NB4 (cell line): ENCODE results near the gene DEPDC4.
"Not testable (repeated sequence)": the region's sequence is repeated elsewhere in the genome, so short reads cannot be mapped to it uniquely, and the experiment has no call there.

Experiments used
- DNase-seq: peaks from one replicate; pipeline ENCODE4 v3.0.0; 2010; ENCODE audit warnings: low read depth
- H3K4me3 ChIP-seq: one replicate; pipeline ENCODE4 v1.5.1; 2011; ENCODE audit warnings: mild to moderate bottlenecking, low read depth, low read length, moderate library complexity
- MYC ChIP-seq: IDR thresholded peaks from 2 replicates; pipeline ENCODE4 v1.6.1; 2011; ENCODE audit warnings: low read depth, low read length
- POLR2A ChIP-seq: IDR thresholded peaks from 2 replicates; pipeline ENCODE4 v1.6.1; 2011; ENCODE audit warnings: mild to moderate bottlenecking; ENCODE audit not compliant: insufficient read length; ENCODE audit errors: extremely low read depth
- TF ChIP-seq, protein P1 (sequence below): IDR thresholded peaks from one replicate; pipeline ENCODE4 v1.5.1; 2012; ENCODE audit warnings: low read depth, low read length
- TF ChIP-seq, protein P2 (sequence below): IDR thresholded peaks from 2 replicates; pipeline ENCODE4 v1.6.1; 2011; ENCODE audit warnings: low read depth, low read length

Gene DEPDC4

DNA sequence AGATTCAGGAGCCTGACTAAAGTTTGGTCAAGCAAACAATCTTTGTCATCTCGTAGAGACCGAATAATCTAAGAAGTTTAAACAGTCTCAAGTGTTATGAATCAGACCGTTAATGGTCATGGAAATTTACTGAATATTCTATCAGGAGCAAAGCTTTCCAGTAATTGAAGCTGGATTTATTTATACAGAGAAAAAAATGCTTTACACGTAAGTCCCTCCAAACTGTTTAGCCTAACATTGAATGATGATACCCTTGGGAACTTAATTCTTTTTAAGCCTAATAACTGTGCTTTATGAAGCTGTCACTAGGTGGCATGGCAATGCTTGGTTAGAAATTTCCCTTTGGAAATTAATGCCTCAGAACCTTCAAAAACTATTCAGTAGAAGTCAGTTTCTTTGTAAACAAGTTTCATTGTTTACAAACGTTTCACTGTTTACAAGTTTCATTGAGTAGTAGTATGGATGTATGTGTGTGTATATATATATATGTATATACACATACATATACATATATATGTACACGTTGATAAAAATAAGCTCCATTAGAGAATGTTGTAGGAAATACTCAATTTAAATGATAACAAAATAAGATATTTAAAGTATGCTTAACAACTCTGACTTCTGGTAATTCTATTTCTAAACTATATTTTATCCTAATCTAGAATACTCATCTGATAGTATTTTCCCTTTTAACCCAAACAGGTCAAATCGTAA is 32.1 kb downstream of the DEPDC4 start:
- DNase-seq: peak; percentile 68
- TF ChIP-seq POLR2A: no peak
- TF ChIP-seq, protein P1, sequence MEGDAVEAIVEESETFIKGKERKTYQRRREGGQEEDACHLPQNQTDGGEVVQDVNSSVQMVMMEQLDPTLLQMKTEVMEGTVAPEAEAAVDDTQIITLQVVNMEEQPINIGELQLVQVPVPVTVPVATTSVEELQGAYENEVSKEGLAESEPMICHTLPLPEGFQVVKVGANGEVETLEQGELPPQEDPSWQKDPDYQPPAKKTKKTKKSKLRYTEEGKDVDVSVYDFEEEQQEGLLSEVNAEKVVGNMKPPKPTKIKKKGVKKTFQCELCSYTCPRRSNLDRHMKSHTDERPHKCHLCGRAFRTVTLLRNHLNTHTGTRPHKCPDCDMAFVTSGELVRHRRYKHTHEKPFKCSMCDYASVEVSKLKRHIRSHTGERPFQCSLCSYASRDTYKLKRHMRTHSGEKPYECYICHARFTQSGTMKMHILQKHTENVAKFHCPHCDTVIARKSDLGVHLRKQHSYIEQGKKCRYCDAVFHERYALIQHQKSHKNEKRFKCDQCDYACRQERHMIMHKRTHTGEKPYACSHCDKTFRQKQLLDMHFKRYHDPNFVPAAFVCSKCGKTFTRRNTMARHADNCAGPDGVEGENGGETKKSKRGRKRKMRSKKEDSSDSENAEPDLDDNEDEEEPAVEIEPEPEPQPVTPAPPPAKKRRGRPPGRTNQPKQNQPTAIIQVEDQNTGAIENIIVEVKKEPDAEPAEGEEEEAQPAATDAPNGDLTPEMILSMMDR: peak; percentile 80
- no peak overlapping the region for H3K4me3 ChIP-seq

DNA sequence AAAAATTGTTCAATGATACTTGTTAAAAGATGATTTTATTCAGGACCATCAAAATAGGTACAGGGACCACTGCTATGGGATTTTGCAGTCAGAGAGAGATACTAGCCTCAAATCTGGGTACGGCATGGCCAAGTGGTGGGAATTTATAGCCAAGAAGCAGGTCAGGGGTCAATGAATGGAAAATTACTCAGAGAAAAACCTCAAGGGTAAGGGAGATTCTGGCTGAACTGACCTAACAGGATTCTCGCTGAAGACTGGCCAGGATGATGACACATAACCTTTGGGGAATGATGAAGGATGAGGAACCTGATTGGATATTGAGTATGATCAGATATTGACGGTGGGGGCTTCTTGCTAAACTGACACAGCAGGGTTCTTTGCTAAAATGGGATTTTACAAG is 32.7 kb downstream of the DEPDC4 start:
- DNase-seq: no peak
- TF ChIP-seq, protein P1: no peak
- TF ChIP-seq MYC (no peak), POLR2A (no peak)
- TF ChIP-seq, protein P2, sequence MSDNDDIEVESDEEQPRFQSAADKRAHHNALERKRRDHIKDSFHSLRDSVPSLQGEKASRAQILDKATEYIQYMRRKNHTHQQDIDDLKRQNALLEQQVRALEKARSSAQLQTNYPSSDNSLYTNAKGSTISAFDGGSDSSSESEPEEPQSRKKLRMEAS: no peak
- H3K4me3 ChIP-seq: no peak overlapping the region

DNA sequence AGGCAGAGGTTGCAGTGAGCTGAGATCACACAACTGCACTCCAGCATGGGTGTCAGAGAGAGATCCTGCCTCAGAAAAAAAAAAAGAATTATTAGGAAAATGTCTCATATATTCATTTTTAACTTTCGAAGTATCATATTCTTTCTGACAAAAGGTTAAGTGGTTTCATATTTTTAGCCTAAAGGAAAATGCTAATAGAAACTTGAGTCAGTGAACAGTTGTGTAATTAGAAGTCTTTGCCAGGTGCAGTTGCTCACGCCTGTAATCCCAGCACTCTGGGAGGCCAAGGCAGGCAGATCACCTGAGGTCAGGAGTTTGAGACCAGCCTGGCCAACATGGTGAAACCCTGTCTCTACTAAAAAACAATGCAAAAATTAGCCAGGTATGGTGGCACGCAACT is 35.0 kb downstream of the DEPDC4 start:
- not testable (repeated sequence) for H3K4me3 ChIP-seq, DNase-seq

DNA sequence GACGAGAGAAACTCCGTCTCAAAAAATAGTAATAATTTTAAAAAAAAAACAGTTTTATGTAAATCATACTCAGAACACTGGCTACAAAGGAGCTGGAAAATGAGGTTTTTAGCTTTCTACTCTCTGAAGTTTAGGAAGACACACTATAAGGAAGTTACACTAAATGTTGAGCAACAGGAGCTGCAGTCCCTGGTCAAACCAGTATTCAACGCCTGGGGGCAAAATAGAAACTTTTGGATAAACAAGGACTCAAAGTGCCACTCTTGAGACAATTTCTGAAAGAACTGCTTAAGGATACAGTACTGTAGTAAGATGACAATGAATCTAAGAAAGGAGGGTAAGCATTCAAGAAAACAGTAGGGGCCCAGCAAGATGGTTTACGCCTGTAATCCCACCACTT is 37.0 kb downstream of the DEPDC4 start:
- TF ChIP-seq, protein P2: no peak
- no peak for TF ChIP-seq POLR2A
- TF ChIP-seq, protein P1: no peak
- DNase-seq: peak; percentile 80
- no peak overlapping the region for H3K4me3 ChIP-seq

GRCh38 chr12:100229036-100229635 is 37.7 kb downstream of the DEPDC4 start:
- H3K4me3 ChIP-seq: no peak overlapping the region
- TF ChIP-seq, protein P1: peak; percentile 66
- TF ChIP-seq POLR2A: no peak
- DNase-seq: peak; percentile 86

GRCh38 chr12:100225491-100225890 is 41.4 kb downstream of the DEPDC4 start:
- DNase-seq: no peak
- no peak for TF ChIP-seq POLR2A
- no peak for TF ChIP-seq MYC
- TF ChIP-seq, protein P2: no peak
- TF ChIP-seq, protein P1: no peak
- H3K4me3 ChIP-seq: no peak overlapping the region

GRCh38 chr12:100222173-100222572 is 44.7 kb downstream of the DEPDC4 start:
- H3K4me3 ChIP-seq, DNase-seq: not testable (repeated sequence)
